GM20431 (cell line): ENCODE measurements around the gene ATP5PD.
"Not testable (repeated sequence)": the region's sequence is repeated elsewhere in the genome, so short reads cannot be mapped to it uniquely, and the experiment has no call there.

ENCODE experiments used
- in situ Hi-C: fragments of 300-500 bp; cut with MseI, MboI; formaldehyde crosslinking; loops from one replicate; pipeline ENCODE4 v1.15.0; 2020; ENCODE audit warnings: low sequenced_read_pairs; ENCODE audit not compliant: unreplicated experiment

The ATP5PD gene

DNA sequence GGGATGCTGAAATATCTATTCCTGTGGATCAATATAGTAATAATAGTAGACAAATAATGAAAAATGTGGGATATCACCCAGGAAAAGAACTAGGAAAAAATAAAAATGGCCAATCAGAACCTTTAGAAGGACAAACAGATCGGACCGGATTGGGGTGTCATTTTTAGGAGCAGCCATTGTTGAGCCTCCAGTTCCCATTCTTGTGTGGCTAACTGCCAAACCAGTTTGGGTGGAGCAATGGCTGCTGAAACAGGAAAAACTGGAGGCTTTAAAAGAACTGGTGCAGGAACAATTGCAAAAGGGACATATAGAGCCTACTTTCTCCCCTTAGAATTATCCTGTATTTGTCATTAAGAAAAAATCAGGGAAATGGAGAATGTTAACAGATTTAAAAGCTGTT, 20.1 kb downstream of the ATP5PD start:
- in situ Hi-C loops = not testable (repeated sequence)

DNA sequence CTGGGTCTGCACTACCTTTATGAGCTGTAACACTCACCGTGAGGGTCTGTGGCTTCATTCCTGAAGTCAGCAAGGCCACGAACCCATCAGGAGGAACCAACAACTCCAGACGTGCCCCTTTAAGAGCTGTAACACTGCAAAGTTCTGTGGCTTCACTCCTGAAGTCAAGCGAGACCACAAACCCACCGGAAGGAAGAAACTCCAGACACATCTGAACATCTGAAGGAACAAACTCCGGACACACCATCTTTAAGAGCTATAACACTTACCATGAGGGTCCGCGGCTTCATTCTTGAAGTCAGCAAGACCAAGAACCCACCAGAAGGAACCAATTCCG, 21.4 kb downstream of the ATP5PD start:
- in situ Hi-C loops = not testable (repeated sequence)

DNA sequence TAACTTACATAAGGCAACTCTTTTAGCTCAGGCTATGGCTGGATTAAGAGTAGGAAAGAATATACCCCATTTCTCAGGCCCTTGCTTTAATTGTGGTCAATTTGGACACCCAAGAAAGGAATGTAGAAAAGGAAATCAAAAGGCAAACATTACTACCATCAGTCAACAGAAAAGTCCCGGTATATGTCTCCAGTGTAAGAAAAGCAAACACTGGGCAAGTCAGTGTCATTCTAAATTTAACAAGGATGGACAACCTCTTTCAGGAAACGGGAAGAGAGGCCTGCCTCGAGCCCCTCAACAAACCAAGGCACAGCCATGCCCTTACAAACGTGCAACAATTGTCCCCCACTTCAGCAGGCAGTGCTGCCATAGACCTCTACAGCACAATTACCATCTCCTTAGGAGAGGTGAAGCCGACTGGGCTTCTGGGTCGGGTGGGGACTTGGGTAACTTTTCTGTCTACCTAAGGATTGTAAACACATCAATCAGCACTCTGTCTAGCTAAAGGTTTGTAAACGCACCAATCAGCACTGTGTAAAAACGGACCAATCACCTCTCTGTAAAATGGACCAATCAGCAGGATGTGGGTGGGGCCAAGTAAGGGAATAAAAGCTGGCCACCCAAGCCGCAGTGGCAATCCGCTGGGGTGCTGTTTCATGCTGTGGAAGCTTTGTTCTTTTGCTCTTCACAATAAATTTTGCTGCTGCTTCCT, 21.9 kb downstream of the ATP5PD start:
- in situ Hi-C loops = no loop called here

DNA sequence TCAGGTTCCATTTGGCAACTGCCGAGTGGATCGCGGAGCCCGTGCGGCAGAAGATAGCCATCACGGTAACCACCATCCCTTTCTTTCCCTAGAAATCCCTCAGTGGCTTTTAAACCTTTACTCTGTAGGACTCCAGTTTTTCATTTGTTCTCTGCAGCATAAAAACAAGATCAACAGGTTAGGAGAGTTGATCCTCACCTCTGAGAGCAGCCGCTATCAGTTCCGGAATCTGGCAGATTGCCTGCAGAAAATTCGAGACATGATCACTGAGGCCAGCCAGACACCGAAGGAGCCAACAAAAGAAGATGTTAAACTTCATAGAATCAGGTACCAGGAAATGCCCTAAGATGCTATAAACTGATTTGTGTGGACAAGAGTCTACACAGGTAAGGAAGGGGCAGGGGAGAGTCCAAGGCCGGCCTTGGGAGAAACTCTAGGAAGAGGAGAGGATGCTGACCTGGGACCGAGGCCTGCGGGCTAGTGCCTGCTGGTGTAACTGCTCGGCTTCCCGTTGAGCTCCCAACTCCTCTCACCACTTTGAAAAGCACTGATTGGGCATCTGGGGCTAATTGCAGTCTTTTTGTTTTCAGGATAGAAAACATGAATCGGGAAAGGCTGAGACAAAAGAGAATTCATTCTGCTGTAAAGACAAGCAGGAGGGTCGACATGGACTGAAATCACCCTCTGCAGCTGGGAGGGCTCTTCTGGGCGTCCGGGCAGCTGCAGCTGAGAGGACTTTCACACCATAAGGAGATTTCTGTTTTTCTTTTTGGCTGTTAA, 26.2 kb downstream of the ATP5PD start:
- in situ Hi-C loops = no loop called here

DNA sequence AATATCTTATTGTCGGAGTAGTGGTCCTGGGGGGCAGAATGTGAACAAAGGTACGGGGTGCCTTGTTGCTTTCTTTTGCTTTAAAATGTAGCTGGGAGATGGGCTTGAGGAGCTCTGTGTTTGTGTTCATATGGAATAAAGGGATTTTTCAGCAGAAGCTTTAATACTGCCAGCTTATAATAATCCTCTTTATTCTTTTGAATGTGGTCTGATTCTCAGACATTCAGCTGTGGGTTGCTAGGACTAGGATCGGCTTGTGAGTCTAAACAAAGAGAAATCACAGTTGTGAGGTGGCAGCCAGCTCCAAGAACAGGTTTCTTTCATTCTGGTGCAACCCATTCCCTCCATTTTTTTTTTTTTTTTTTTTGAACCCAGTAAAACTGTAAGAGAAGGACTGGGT, 27.1 kb downstream of the ATP5PD start:
- in situ Hi-C loops = no loop called here

DNA sequence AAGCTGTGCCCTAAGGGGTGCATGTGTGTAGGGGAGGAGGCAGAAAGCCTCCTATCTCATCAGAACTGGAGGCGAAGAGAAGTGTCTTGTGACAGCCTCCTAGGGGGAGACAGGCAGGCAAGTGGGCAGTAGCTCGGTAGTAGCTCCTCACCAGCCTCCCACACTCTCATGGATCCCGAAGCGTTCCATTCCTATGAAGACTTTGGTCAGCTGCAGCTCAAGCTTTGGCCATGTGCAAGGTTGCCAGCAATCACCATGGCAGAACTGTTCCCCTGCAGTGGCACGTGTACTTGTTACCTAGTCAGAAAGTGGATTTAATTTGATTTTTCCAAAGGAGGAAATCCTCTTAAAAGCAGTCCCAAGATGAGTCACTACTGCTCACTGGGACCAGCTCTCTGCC, 27.6 kb downstream of the ATP5PD start:
- in situ Hi-C loops = no loop called here

DNA sequence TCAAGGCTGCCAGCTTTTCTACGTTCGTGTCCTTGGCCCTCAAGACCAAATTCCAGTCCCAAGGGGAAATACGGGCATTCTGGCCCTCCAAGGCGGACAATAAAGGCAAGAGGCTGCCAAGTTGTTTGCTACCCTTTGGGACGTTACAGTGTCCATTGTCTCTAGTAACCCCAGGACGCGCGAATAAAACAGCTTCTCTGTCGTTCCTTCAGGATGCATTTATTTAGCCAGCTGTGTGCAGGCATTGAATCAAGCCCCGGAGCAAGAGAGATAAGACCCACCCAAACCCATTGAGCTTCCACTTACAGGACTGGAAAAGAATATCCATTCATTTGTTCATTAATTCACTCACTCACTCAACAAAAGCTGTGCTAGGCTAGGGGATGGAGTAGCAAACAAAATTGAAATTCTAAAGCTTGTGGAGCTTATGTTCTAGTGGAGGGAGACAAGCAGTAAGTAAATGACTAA, 33.6 kb downstream of the ATP5PD start:
- in situ Hi-C loops = no loop called here

DNA sequence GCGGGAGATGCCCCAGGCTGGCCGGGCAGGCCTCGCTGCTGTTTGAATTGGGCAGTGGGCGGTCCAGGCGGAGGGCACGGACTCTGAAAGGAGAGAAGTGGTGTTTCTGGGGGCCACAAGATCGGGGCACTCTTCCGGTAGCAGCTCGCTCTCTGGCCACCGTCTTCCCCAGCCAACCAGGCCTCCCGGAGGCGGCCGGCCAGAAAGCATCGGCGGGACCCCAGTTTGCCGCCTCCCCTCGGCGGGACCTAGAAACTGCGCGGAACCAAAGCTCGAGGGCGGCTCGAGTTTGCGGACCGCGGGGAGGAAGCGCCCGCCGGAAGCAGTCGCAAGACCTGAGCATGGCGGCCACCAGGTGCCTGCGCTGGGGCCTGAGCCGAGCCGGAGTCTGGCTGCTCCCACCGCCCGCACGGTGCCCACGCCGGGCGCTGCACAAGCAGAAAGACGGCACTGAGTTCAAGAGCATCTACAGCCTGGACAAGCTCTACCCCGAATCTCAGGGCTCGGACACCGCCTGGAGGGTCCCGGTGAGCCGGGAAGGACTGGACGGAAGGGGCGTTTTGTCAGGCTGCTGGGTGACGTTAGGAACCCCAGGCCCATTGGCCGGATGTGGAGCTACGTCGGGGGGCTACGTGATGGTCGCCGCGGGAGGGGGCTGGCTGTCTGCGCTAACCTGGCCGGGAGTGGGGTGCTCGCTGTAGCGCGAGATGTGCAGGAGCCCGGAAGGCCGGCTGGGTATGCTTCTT, 34.2 kb downstream of the ATP5PD start, which contains the start of gene MRPL58:
MRPL58 (plus strand) TSS at position 325 of the 746 bp plus-strand sequence; CDS start at position 342, 17 bp downstream.
- in situ Hi-C loops = no loop called here

DNA sequence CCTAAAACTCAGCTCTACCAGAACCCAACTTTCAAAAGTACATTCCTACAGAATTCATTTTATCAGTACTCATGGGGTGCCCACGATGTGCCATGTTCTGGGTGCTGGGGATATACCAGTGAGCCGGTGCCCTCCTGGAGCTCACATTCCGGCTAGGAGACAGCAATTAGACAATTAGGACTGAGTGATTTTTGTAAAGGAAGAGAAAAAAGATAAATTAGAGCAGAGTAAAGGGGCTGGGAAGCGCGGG, 34.7 kb downstream of the ATP5PD start:
- in situ Hi-C loops = no loop called here

DNA sequence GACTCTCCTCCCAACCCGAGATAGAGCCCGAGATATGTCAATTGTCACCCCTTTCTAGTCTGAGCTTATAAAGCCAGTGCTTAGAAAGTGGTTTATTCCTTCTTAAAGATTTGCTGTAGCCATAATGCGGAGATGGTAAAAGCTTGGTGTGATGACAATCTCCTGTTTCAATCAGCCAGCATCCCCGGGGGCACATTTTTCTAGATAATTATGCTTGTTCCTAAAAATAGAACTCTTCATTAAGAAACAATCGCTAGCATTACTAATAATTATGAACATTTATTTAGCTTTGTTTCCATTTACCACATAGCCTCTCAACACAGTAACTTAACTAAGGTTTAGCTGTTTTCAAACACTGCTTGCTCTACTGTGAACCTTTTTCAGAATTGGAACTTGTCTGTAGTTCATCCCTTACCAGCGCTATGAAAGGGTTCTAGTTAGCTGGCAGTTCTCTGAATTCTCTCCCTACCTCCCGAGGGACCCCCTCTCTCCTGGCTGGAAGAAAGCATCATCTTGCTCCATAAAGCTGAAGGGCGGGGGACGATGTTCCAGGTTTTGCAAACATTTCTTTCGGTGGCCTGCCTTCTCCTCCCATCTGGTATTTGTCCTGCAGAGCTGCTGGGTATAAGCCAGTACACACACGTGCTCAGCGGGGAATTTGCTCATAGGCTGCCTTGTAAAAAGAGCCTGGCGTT, 35.2 kb downstream of the ATP5PD start:
- in situ Hi-C loops = no loop called here

DNA sequence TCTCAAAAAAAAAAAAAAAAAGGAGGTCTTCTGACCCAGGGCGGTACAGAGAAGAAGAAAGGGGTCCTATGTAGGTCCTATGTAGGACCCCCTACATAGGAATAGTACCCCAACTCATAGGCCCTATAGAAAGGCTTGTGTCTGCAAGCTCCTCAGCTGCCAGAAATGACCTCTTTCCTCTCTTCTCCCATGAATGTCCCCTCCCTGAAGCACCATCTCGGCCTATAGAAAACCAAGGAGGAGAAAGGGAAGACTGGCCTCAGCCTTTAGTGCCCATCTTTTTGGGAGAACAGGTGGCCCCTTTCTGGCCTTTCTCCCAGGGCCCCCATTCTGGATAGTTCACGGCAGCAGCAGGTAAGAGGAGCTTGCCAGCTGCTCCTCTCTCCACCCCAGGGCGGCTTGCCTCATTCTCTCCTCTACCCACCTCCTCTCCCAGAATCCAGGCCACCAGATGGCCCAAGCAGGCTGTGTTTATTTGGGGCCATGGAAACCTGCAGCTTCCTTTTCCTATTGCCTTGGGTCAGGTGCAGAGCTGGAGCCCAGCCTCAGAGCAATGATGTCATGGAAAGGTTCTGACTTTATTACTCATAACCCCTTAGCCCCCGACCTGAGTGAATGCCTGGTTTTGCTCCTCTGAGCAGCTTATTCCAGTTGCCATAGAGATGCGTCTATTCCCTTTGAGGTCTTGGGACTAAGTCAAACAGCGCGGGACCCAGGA, 35.9 kb downstream of the ATP5PD start:
- in situ Hi-C loops = no loop called here

DNA sequence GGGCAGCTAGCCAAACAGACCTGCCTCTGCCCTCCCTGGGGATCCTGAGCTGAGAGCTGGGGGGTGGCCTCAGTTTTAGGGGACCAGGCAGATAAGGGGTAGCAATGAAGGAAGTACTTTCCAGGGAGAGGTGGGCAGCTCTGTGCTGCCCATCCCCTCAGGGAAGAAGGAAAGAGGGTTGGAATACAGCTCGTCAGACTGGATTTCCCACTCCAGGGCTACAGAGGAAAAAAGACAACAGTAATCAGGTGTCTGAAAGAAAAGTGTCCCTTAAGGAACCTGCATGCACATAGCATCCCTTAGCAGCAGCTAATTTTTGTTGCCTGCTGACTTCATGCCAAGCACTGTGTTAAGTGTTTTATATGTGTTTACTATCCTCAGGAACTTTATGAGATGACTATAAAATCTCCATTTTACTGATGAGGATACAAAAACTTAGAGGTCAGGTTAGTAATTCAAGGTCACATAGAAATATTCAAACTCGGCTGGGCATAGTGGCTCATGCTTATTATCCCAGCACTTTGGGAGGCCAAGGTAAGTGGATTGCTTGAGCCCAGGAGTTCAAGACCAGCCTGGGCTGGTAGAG, 37.5 kb downstream of the ATP5PD start:
- in situ Hi-C loops = no loop called here

DNA sequence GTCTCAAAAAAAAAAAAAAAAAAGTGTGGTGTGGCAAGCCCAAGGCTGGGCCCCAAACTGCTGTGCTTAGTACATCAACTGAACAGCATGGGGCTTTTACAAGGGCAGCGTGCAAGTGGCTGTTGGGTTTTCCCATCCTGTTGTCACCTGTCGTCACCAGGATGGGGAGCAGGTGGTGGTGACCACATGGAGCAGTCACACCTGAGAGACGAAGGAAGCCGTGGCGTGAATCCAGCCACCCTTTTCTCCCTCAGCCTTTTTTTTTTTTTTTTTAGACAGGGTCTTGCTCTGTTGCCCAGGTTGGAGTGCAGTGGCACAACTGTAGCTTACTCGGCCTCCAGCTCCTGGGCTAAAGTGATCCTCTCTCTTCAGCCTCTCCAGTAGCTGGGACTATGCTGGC, 38.4 kb downstream of the ATP5PD start:
- in situ Hi-C loops = no loop called here

DNA sequence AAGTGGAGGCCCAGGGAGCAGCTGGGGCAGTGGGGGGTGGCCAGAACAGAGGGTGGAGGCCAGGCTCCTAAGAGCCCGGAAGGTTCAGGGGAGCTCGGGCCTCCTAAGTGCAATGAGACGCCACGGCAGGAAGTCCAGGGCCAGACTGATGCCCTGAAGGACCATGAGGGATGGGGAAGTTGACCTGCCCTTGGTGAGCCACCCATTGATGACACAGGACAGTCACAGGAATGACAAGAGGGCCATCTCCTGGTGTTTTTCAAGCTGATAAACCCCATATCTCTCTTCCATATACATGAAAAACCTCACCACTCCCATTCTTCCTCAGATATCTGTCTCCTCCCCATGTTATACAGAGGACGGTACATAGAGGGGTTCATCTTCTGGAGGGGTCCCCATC, 40.1 kb downstream of the ATP5PD start:
- in situ Hi-C loops = no loop called here

DNA sequence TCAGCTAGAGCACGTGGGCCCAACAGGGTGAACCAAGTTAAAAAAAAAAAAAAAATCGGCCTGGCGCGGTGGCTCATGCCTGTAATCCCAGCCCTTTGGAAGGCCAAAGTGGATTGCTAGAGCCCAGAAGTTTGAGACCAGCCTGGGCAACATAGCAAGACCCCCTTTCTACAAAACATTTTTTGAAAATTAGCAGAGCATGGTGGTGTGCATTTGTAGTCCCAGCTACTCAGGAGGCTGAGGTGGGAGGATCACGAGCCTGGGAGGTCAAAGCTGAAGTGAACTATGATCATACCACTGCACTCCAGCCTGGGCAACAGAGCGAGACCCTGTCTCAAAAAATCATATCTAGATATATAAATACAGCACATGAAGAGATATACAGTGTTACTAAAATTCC, 40.7 kb downstream of the ATP5PD start:
- in situ Hi-C loops = not testable (repeated sequence)

DNA sequence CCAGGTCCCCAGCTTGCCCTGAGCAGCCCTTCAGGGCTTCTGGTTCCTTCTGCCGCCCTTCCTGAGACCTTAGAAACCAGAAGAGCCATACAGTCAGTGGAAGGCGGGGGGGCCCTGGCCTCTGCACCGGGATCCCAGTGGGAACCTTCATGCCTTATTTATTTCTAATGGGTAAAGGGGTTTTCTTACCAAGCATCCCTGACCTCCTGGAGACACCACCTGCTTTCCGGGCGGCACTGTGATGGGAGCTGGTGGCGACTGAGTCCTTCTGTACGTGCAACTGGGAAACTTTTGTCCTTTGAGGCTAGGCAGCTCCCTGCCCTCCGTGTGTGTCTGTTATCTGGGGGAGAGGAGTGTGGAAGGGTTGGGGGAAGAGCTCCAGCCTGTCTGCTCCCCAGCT, 41.5 kb downstream of the ATP5PD start:
- in situ Hi-C loops = no loop called here

DNA sequence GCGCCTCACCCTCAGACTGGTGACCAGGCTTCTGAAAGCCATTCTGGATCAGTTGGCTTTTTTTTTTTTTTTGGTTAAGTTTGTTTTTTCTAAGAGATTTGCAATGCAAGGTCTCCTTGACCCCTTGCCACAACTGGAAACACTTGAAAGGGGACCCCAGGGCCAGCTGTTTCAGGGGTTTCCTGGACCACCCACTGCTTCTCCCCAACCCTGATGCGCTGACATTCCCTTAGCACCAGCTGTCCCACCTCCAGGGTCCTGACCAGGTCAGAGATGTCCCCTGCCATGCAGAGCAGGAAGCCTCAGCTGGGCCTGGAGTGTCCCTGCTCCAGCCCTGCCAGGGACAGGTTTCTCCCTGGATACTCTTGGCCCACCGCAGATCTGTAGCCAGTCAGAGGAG, 42.4 kb downstream of the ATP5PD start:
- in situ Hi-C loops = no loop called here

DNA sequence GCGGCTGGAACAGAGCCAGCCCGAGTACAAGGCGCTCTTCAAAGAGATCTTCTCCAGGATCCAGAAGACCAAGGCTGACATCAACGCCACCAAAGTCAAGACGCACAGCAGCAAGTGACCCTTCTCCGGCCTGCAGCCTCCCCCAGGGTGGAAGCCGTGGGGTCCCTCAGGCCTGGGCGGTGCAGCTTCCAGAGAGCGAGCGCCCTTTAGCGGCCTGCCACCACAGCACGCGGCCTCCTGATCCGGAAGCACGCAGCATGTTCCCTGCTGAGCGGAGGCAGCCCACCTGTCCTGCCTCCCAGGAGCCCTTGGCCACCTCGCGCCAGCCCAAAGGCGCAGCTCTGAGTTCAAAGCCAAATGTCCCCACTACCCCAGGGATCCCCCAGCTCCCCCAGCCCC, 42.8 kb downstream of the ATP5PD start:
- in situ Hi-C loops = no loop called here

DNA sequence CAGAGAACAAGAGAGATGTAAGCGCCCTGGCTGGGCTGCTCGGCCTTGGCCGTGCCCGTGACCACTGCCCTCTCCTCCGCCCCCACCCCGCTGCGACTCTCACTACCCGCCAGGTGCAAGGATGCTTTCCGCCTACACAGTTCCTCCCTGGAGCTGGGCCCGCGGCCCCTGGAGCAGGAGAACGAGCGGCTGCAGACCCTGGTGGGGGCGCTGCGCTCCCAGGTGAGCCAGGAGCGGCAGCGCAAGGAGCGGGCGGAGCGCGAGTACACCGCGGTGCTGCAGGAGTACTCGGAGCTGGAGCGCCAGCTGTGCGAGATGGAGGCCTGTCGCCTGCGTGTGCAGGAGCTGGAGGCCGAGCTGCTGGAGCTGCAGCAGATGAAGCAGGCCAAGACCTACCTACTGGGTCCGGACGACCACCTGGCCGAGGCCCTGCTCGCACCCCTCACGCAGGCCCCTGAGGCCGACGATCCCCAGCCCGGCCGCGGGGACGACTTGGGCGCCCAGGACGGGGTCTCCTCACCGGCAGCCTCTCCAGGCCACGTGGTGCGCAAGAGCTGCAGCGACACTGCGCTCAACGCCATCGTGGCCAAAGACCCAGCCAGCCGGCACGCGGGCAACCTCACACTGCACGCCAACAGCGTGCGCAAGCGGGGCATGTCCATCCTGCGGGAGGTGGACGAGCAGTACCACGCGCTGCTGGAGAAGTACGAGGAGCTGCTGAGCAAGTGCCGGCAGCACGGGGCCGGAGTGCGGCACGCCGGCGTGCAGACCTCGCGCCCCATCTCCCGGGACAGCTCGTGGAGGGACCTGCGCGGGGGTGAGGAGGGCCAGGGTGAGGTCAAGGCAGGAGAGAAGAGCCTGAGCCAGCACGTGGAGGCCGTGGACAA, 43.5 kb downstream of the ATP5PD start:
- in situ Hi-C loops = no loop called here
